Loucy (cell line): ENCODE results near the gene SUPT3H.

Source experiments
- CTCF ChIP-seq: fragments of 200-600 bp; sonication (generic); conservative IDR thresholded peaks from 2 replicates; pipeline ENCODE4 v1.5.1; 2014; ENCODE audit warnings: mild to moderate bottlenecking, antibody characterized with exemption, low read length
- EZH2phosphoT487 ChIP-seq: fragments of 200-600 bp; IDR thresholded peaks from 2 replicates; pipeline ENCODE4 v1.6.1; 2018; ENCODE audit warnings: antibody characterized with exemption, mild to moderate bottlenecking, moderate library complexity, borderline replicate concordance

- TF ChIP-seq CTCF (no peak), EZH2phosphoT487 (no peak)
Measured at GRCh38 chr6:44825273-44825672, 552.5 kb downstream of the SUPT3H start.
